RKO (cell line): ENCODE data around the gene MYOCD.

ENCODE experiments used
- DNase-seq: peaks from one replicate; pipeline ENCODE4 v3.0.0-alpha.2; 2016; ENCODE audit warnings: low spot score

The MYOCD gene

GRCh38 chr17:12756786-12757185 lies 91.1 kb downstream of the MYOCD start:
- DNase-seq: no peak

- DNase-seq: no peak
Observed at GRCh38 chr17:12759090-12759489, 93.4 kb downstream of the MYOCD start.

GRCh38 chr17:12765548-12765947 lies 99.9 kb downstream of the MYOCD start:
- DNase-seq: peak; percentile 84

GRCh38 chr17:12768255-12768654 lies 102.6 kb downstream of the MYOCD start:
- no peak for DNase-seq

GRCh38 chr17:12769981-12770380 lies 104.3 kb downstream of the MYOCD start:
- no peak for DNase-seq

GRCh38 chr17:12773153-12773552 lies 107.5 kb downstream of the MYOCD start:
- DNase-seq: no peak

- DNase-seq: no peak
Observed at GRCh38 chr17:12789075-12789480, 123.4 kb downstream of the MYOCD start.

GRCh38 chr17:12789481-12790248 lies 124.0 kb downstream of the MYOCD start, which contains the start of gene ARHGAP44:
TSS of gene ARHGAP44 (plus strand) at chr17:12789498. CDS start at chr17:12789839, 341 bp downstream.
- DNase-seq: peak; percentile 60

- no peak for DNase-seq
Observed at GRCh38 chr17:12790249-12791106, 124.8 kb downstream of the MYOCD start.

GRCh38 chr17:12794919-12795532 lies 129.3 kb downstream of the MYOCD start:
- no peak for DNase-seq

GRCh38 chr17:12800855-12801365 lies 135.2 kb downstream of the MYOCD start:
- no peak for DNase-seq

GRCh38 chr17:12806630-12807029 lies 140.9 kb downstream of the MYOCD start:
- no peak for DNase-seq

- no peak for DNase-seq
Observed at GRCh38 chr17:12808723-12809122, 143.0 kb downstream of the MYOCD start.

- DNase-seq: no peak
Observed at GRCh38 chr17:12812877-12813276, 147.2 kb downstream of the MYOCD start.

GRCh38 chr17:12813664-12814063 lies 148.0 kb downstream of the MYOCD start:
- DNase-seq: no peak

GRCh38 chr17:12814718-12815117 lies 149.0 kb downstream of the MYOCD start:
- no peak for DNase-seq

GRCh38 chr17:12815642-12816141 lies 150.0 kb downstream of the MYOCD start:
- no peak for DNase-seq
